GM18870 (cell line): ENCODE data around the gene CDH4.
"Not testable (repeated sequence)": the region's sequence is repeated elsewhere in the genome, so short reads cannot be mapped to it uniquely, and the experiment has no call there.

ENCODE experiments used
- ATAC-seq: cut with Tn5 transposase; IDR thresholded peaks from one replicate; pipeline ENCODE4 v1.9.1; 2021; ENCODE audit warnings: moderate library complexity; ENCODE audit not compliant: unreplicated experiment

The CDH4 gene

GRCh38 chr20:61955668-61956395 is 703.8 kb downstream of the CDH4 start:
- no peak for ATAC-seq

DNA sequence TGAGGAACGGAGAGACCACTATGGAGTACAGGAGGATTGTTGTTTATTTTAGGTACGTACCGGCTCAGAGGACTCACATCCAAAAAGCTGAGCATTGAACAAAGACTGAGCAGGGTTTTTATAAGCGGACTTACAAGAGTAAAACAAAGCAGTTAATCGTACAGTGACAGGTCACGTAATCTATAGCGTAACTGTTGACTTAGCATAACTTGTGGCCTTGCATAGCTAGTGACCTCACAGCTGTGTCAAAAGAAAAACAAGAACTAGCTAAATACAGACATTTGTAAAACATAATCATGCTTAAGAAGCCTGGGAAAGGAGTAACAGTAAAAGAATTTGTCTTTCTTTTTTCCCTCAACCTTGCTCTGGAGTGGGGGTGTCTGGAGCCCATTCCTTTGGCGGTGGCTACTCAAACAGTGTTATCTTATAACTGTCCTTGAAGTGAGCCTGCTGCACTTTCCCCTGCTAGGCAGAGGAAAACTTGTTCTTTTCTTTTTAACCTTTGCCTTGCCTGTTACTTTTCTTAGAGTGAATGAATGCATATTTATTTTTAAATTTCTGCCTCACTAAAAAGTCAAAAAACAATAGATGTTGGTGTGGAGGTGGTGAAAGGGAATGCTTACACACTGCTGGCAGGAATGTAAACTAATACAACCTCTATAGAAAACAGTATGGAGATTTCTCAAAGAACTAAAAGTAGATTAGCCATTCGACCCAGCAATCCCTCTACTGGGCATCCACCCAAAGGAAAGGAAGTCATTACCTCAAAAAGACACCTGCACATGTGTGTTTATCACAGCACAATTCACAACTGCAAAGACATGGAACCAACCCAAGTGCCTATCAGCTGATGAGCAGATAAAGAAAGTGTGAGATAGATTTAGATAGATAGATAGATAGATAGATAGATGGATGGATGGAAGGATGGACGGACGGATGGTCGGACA is 704.6 kb downstream of the CDH4 start:
- ATAC-seq = no peak

GRCh38 chr20:61957961-61958715 is 706.1 kb downstream of the CDH4 start:
- ATAC-seq = no peak

- ATAC-seq = no peak
These were observed 707.0 kb downstream of the CDH4 start for GRCh38 chr20:61958773-61959700.

DNA sequence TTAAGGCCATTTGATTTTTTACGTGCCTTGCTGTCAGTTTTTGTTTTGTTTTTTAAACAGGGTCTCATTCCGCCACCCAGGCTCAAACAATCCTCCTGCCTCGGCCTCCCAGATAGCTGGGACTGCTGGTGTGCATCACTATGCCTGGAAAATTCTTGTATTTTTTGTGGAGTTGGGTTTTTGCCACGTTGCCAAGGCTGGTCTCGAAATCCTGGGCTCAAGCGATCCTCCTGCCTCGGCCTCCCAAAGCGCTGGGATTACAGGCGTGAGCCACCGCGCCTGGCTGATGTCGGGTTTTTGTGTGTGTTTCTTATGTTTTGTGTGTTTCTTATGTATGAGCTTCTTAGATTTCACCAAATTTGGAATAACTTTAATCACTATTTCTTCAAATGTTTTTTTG is 708.8 kb downstream of the CDH4 start:
- ATAC-seq = no peak

GRCh38 chr20:61963149-61963548 is 711.1 kb downstream of the CDH4 start:
- ATAC-seq = no peak

DNA sequence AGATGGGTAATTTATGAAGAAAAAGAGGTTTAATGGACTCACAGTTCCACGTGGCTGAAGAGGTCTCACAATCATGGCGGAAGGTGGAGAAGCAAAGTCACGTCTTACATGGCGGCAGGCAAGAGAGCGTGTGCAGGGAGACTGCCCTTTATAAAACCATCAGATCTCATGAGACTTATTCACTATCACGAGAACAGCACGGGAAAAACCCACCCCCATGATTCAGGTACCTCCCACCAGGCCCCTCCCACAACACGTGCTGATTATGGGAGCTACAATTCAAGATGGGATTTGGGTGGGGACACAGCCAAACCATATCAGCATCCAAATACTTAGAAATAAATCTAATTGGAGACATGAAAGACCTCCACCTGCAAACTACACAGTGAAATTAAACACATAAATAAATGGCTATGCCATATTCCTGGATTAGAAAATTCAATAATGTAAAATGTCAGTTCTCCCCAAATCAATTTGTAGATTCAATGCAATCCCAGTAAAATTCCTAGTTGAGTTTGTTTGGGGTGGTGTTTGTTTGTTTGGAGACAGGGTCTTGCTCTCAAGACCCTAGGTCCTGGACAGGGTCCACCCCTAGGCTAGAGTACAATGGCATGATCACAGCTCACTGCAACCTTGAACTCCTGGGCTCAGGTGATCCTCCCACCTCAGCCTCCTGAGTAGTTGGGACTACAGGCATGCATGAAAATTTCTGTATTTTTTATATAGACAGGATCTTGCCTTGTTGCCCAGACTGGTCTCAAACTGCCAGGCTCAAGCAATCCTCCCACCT is 712.0 kb downstream of the CDH4 start:
- no peak for ATAC-seq

DNA sequence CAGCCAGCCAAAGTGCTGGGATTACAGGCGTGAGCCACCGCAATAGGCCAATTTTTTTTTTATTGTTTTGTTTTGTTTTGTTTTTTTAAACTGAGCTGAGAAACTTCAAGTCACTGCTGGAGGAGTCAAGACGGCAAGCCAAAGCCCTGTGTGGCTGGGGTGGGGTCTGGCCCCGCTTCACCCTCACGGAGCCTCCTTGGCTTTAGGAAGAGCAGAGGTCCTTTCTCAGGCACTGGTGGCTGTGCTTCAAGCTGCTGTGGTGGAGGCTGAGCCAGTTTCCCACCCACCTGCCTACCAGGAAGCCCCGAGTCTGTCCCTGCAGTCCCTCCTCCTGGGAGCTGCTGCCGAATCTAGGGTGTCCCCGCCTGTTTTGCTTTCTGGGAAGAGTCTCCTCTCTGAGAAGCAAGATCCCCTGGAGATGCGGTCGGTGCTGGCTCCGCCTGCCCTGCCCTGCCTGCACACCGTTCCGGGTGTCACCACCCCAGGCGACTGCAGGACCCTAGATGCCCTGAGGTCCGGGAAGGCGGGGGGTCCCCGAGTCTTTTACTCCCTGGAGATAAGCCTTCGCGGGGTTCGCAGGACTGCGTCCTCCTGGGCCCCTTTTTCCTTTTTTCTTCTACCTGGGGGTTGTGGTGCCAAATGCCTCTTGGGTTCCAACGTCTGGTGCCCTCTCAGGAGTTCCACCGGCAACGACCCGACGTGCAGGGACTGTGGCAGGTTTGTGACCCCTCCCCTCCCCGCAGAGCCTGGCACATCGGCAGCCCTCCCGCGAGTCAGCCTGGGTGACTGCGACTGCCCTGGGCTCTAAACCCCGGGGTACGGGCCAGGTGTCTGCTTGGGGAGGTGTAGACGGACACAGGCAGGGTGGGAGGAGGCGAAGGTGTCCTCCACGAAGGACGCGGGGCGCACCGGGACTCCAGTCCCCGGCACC is 712.9 kb downstream of the CDH4 start:
- no peak for ATAC-seq

GRCh38 chr20:61965606-61966491 is 713.8 kb downstream of the CDH4 start:
- no peak for ATAC-seq

DNA sequence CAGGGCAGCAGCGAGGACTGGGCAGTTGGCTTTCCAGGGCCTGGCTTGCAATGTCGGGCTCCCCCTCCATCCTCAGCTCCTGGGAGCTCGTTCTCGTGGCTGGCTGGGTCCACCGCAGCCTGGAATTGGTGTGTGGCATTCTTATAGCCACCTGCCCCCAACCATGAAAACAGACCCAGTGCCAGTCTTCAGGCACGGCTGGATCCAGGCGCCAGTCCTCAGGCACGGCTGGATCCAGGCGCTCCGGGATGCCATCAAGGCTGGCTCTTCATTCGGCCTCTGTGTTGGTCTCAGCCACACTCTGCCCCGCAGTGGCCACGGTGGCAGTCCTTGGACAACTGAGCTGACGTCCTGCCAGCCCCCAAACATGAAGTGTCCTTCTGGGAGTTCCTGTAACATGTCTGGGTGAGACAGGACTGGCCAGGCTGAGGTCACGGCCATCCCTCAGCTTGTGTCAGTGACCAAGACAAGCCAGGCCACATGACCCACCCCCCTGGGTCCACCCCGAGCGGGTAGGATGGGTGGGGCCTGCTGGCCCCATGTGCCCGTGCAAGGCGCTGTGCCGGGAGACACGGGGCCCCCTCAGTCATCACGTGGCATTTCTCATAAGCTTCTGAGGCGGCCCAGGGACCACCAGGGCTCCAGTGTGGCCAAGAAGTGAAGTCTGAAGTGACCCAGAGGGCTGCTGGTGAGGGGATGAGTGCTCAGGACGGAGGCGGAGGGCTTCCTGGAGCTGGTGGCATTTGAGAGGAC is 714.6 kb downstream of the CDH4 start:
- ATAC-seq = no peak

DNA sequence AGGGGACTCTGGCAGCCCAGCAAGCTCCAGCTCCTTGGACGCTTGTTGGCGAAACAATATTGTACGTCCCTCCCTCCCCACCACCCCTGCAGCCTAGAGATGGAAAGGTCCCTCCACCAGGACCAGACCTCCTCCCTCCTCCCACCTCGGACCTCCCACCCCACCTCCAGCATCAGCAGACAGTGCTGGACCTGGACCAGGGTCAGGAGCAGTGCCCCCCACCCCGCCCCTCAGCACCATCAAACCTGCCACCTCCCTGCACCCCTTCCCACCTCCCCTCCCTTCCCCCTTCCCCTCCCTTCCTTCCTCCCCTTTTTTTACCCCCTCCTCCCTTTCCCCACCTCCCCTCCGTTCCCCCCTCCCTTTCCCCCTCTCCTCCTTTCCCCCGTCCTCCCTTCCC is 715.2 kb downstream of the CDH4 start:
- no peak for ATAC-seq

- no peak for ATAC-seq
These were observed 716.2 kb downstream of the CDH4 start for GRCh38 chr20:61968036-61968810.

- ATAC-seq = no peak
These were observed 716.9 kb downstream of the CDH4 start for GRCh38 chr20:61968932-61969331.

DNA sequence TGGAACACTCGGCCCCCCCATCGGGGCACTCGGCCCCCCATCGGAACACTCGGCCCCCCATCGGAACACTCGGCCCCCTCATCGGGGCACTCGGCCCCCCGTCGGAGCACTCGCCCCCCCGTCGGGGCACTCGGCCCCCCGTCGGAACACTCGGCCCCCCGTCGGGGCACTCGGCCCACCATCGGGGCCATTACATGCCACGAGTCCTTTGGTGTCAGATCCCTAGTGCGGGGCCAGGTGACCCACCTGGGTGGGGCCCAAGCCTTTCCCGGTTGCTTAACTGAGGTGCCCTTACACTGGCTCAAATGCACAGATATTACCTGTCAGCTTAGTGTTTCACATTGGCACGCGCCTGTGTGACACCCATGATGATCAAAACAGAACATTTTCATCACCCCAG is 717.7 kb downstream of the CDH4 start:
- ATAC-seq = no peak

- no peak for ATAC-seq
These were observed 718.3 kb downstream of the CDH4 start for GRCh38 chr20:61970357-61970756.

- not testable (repeated sequence) for ATAC-seq
These were observed 719.5 kb downstream of the CDH4 start for GRCh38 chr20:61971595-61971994.
